OCI-LY1 (cell line): Measurements from ENCODE around the gene AIRE.

Experiments used
- H2AFZ ChIP-seq: fragments of 200-600 bp; sonication (generic), shearing (Covaris generic); 2 replicates; pipeline ENCODE4 v1.6.0; 2014; ENCODE audit warnings: antibody characterized with exemption, mild to moderate bottlenecking, low read length
- H3F3A ChIP-seq: fragments of 200-600 bp; sonication (generic), shearing (Covaris generic); 2 replicates; pipeline ENCODE4 v1.6.0; 2014; ENCODE audit warnings: mild to moderate bottlenecking, antibody characterized with exemption, low read length, moderate library complexity; ENCODE audit not compliant: insufficient read depth
- H3K27ac ChIP-seq: fragments of 200-600 bp; sonication (generic); 2 replicates; pipeline ENCODE4 v1.5.1; 2014; ENCODE audit warnings: low read length, mixed run types, mild to moderate bottlenecking, low read depth; ENCODE audit not compliant: poor library complexity, severe bottlenecking
- H3K27me3 ChIP-seq: fragments of 200-600 bp; sonication (generic); 2 replicates; pipeline ENCODE4 v1.6.0; 2014; ENCODE audit warnings: antibody characterized with exemption, mild to moderate bottlenecking, low read length, moderate library complexity; ENCODE audit not compliant: insufficient read depth
- H3K36me3 ChIP-seq: fragments of 200-600 bp; sonication (generic); 2 replicates; pipeline ENCODE4 v1.6.1; 2014; ENCODE audit warnings: mild to moderate bottlenecking, antibody characterized with exemption, low read length, moderate library complexity, mixed read lengths; ENCODE audit not compliant: insufficient read depth
- H3K4me1 ChIP-seq: fragments of 200-600 bp; sonication (generic); 2 replicates; pipeline ENCODE4 v1.5.1; 2014; ENCODE audit warnings: mild to moderate bottlenecking, low read length, moderate library complexity; ENCODE audit not compliant: insufficient read depth, severe bottlenecking
- H3K4me2 ChIP-seq: fragments of 200-600 bp; sonication (generic), shearing (Covaris generic); 2 replicates; pipeline ENCODE4 v1.6.1; 2014; ENCODE audit warnings: low read length
- H3K4me3 ChIP-seq: fragments of 200-600 bp; sonication (generic); 2 replicates; pipeline ENCODE4 v1.5.1; 2014; ENCODE audit warnings: low read length, low read depth, mild to moderate bottlenecking, mixed read lengths; ENCODE audit not compliant: poor library complexity, severe bottlenecking
- H3K79me2 ChIP-seq: fragments of 200-600 bp; shearing (Covaris generic); 2 replicates; pipeline ENCODE4 v1.6.1; 2016; ENCODE audit warnings: mixed run types, low read length, mixed read lengths; ENCODE audit not compliant: insufficient read depth
- H3K9ac ChIP-seq: fragments of 200-600 bp; sonication (generic), shearing (Covaris generic); 2 replicates; pipeline ENCODE4 v1.6.1; 2014; ENCODE audit warnings: mild to moderate bottlenecking, low read length, mixed read lengths
- H3K9me2 ChIP-seq: fragments of 200-600 bp; sonication (generic), shearing (Covaris generic); 2 replicates; pipeline ENCODE4 v1.6.1; 2014; ENCODE audit warnings: low read depth, mild to moderate bottlenecking, low read length, mixed read lengths
- H3K9me3 ChIP-seq: fragments of 200-600 bp; shearing (Covaris generic); 2 replicates; pipeline ENCODE4 v1.6.1; 2014; ENCODE audit warnings: low read length, mixed read lengths
- H4K20me1 ChIP-seq: fragments of 200-600 bp; sonication (generic), shearing (Covaris generic); 2 replicates; pipeline ENCODE4 v1.6.0; 2016; ENCODE audit warnings: mild to moderate bottlenecking, low read length; ENCODE audit not compliant: insufficient read depth
- EZH2 ChIP-seq: fragments of 200-600 bp; sonication (generic), shearing (Covaris generic); IDR thresholded peaks from 2 replicates; pipeline ENCODE4 v1.8.0; 2017; ENCODE audit warnings: borderline replicate concordance, mixed run types, mild to moderate bottlenecking, antibody characterized with exemption, low read length, moderate library complexity, mixed read lengths
- TF ChIP-seq, protein P1 (sequence below): fragments of 200-600 bp; sonication (generic), shearing (Covaris generic); IDR thresholded peaks from 2 replicates; pipeline ENCODE4 v1.5.1; 2017; ENCODE audit warnings: mild to moderate bottlenecking, antibody characterized with exemption, low read length, moderate library complexity, mixed read lengths

Gene AIRE

DNA sequence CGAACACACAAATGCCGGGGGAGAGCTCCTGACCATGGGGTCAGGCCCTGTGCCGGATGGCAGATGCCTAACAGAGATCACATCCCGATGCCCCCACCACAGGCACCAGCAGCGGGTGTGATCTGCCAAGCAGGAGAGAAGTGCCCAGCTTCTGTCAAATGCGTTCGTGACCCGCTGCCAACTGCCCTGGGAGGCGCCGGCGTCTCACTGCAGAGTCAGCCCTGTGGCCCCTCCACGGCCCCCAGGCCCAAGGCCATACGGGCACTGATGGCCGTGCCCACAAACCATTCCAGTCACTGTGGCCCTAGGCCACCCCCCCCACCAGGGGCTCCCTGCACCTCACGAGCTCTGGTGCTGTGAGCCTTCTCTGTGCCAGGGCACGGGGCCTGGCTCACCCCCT, 45.5 kb downstream of the AIRE start:
- H3K9ac ChIP-seq, result no peak overlapping the region
- no peaks in the 10 kb centered on the region for H3F3A ChIP-seq
- no peaks in the 10 kb centered on the region for H3K9me2 ChIP-seq
- peaks cover 18% of the 10 kb centered on the region for H3K36me3 ChIP-seq
- no peak for TF ChIP-seq EZH2
- TF ChIP-seq, protein P1, sequence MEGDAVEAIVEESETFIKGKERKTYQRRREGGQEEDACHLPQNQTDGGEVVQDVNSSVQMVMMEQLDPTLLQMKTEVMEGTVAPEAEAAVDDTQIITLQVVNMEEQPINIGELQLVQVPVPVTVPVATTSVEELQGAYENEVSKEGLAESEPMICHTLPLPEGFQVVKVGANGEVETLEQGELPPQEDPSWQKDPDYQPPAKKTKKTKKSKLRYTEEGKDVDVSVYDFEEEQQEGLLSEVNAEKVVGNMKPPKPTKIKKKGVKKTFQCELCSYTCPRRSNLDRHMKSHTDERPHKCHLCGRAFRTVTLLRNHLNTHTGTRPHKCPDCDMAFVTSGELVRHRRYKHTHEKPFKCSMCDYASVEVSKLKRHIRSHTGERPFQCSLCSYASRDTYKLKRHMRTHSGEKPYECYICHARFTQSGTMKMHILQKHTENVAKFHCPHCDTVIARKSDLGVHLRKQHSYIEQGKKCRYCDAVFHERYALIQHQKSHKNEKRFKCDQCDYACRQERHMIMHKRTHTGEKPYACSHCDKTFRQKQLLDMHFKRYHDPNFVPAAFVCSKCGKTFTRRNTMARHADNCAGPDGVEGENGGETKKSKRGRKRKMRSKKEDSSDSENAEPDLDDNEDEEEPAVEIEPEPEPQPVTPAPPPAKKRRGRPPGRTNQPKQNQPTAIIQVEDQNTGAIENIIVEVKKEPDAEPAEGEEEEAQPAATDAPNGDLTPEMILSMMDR, result no peak
- H4K20me1 ChIP-seq, result no peaks in the 10 kb centered on the region
- H3K27me3 ChIP-seq, result peaks cover 8% of the 10 kb centered on the region; the same call in 1 of the 2 replicates
- no peak overlapping the region for H3K4me2 ChIP-seq
- no peak overlapping the region for H3K4me3 ChIP-seq
- H3K27ac ChIP-seq, result no peak overlapping the region
- no peaks in the 10 kb centered on the region for H3K79me2 ChIP-seq
- no peaks in the 10 kb centered on the region for H3K9me3 ChIP-seq
- H3K4me1 ChIP-seq, result no peaks in the 10 kb centered on the region
- no peak overlapping the region for H2AFZ ChIP-seq

DNA sequence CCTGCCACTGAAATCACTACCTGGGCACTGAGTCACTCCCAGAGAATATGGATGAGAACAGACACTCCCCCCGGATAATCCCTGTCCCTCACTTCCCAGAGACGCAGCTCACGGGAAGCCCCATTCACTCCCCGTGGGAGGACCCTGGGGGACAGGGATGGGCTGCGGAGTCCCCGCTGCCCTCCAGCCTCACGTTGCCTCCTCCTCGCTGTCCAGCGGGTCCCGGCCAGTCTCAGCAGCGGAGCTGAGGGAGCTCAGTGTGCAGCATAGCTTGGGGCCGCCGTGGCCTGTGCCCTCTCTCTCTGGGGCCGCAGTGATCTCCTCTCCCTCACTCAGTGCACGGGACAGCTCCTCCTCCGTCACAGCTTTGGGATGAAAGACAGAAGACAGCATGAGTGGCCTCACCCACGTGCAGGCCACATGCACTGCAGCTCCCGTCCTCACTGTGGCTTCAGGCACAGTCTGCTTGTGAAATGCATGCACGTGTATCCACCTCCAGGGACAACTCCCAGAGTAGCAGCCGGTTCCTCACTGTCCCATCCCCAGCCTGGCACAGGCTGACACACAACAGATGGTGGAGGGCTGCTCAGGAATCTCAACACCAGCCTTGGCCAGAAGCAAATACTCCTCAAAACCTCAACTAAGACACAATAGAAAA, 46.1 kb downstream of the AIRE start:
- Histone ChIP-seq H2AFZ (no peak overlapping the region), H3K4me2 (no peak overlapping the region), H3K9me2 (no peaks in the 10 kb centered on the region), H3K4me3 (no peak overlapping the region), H3K79me2 (no peaks in the 10 kb centered on the region), H3F3A (no peaks in the 10 kb centered on the region), H3K9ac (no peak overlapping the region), H3K27me3 (peaks cover 8% of the 10 kb centered on the region; the same call in 1 of the 2 replicates), H3K9me3 (no peaks in the 10 kb centered on the region), H4K20me1 (no peaks in the 10 kb centered on the region), H3K36me3 (peaks cover 19% of the 10 kb centered on the region), H3K27ac (no peak overlapping the region), H3K4me1 (no peaks in the 10 kb centered on the region)
- no peak for TF ChIP-seq EZH2
- TF ChIP-seq, protein P1, result no peak

DNA sequence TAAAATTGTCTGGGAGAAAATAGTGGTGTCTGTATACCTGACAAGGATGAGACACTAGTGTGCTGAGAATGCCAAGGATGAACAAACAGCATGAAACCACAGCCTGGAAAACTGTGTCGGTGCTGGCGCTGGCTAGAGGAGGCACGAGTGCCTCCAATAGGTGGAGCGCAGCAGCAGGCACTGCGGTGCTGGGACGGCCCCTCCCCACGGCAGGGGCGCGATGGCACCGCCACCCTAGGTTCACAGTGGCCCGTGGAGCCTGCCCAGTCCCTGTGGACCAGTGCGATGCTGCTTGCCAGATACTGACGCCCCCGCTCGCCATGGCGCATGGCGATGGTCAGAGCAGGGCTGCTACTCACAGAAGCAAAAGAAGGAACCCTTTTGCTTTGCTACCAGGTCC, 46.7 kb downstream of the AIRE start:
- no peak overlapping the region for H3K4me3 ChIP-seq
- no peaks in the 10 kb centered on the region for H3K79me2 ChIP-seq
- peaks cover 13% of the 10 kb centered on the region for H3K36me3 ChIP-seq
- no peaks in the 10 kb centered on the region for H4K20me1 ChIP-seq
- H3K4me2 ChIP-seq, result no peak overlapping the region
- H3K9ac ChIP-seq, result no peak overlapping the region
- no peaks in the 10 kb centered on the region for H3K9me3 ChIP-seq
- TF ChIP-seq EZH2, result no peak
- TF ChIP-seq, protein P1, result no peak
- no peak overlapping the region for H3K27ac ChIP-seq
- H3F3A ChIP-seq, result no peaks in the 10 kb centered on the region
- no peaks in the 10 kb centered on the region for H3K9me2 ChIP-seq
- H3K27me3 ChIP-seq, result peaks cover 8% of the 10 kb centered on the region; the same call in 1 of the 2 replicates
- no peak overlapping the region for H2AFZ ChIP-seq
- no peaks in the 10 kb centered on the region for H3K4me1 ChIP-seq
